ENCODE measurements around the gene KRT34. TPM values are rescaled to one million over a fixed set of nuclear protein-coding genes. Genes with fewer than 3 reads are reported as not detected.

The KRT34 gene
- total and polyA plus RNA-seq, 7 donors: not detected

GRCh38 chr17:41393826-41394225, 11.7 kb upstream of the KRT34 start:
- Histone ChIP-seq H3K4me1 (no peaks in the 10 kb centered on the region), H3K36me3 (no peaks in the 10 kb centered on the region), H3K27me3 (peaks cover 0 to 4% (median 0%) of the 10 kb centered on the region in 3 donors), H3K4me3 (no peak overlapping the region), H3K9me3 (no peaks in the 10 kb centered on the region), H3K27ac (no peak overlapping the region)
- intact Hi-C loops (cut with DNase I): no loop called here
- no peak for TF ChIP-seq POLR2A (IDR thresholded peaks at IDR 0.05)
- TF ChIP-seq CTCF (IDR thresholded peaks at IDR 0.05): no peak
- no peak for TF ChIP-seq EP300 (IDR thresholded peaks at IDR 0.05)
- no peak for TF ChIP-seq POLR2AphosphoS5 (IDR thresholded peaks at IDR 0.05)
- DNase-seq: no peak
- WGBS, 2 donors: 90 to 91% methylated on average over 10 of the region's 10 CpGs

- Histone ChIP-seq H3K4me1 (no peaks in the 10 kb centered on the region), H3K27me3 (peaks cover 0 to under 1% (median 0%) of the 10 kb centered on the region in 3 donors), H3K36me3 (no peaks in the 10 kb centered on the region), H3K4me3 (no peak overlapping the region), H3K27ac (no peak overlapping the region), H3K9me3 (no peaks in the 10 kb centered on the region)
- TF ChIP-seq EP300 (IDR thresholded peaks at IDR 0.05): no peak
- TF ChIP-seq POLR2A (IDR thresholded peaks at IDR 0.05): no peak
- TF ChIP-seq POLR2AphosphoS5 (IDR thresholded peaks at IDR 0.05): no peak
- TF ChIP-seq CTCF (IDR thresholded peaks at IDR 0.05): no peak
- 70 to 75% methylated on average over 5 of the region's 5 CpGs for WGBS, 2 donors
- intact Hi-C loops (cut with DNase I): no loop called here
- no peak for DNase-seq
Measured at GRCh38 chr17:41393294-41393693, 11.2 kb upstream of the KRT34 start.

- no peak for DNase-seq
- TF ChIP-seq CTCF (IDR thresholded peaks at IDR 0.05) (no peak), POLR2A (IDR thresholded peaks at IDR 0.05) (no peak), EP300 (IDR thresholded peaks at IDR 0.05) (no peak)
- WGBS, 2 donors: 95 to 98% methylated on average over 1 of the region's 1 CpG
- H3K27ac ChIP-seq: no peak overlapping the region
- H3K4me3 ChIP-seq: no peak overlapping the region
- intact Hi-C loops (cut with DNase I): no loop called here
- no peaks in the 10 kb centered on the region for H3K9me3 ChIP-seq
- no peaks in the 10 kb centered on the region for H3K4me1 ChIP-seq
- no peaks in the 10 kb centered on the region for H3K27me3 ChIP-seq
- no peaks in the 10 kb centered on the region for H3K36me3 ChIP-seq
Measured at GRCh38 chr17:41392278-41392677, 10.2 kb upstream of the KRT34 start.

GRCh38 chr17:41391535-41391934, 9.4 kb upstream of the KRT34 start:
- DNase-seq: no peak
- H3K9me3 ChIP-seq: peaks cover 0 to 5% (median 2%) of the 10 kb centered on the region in 4 donors
- H3K27ac ChIP-seq: no peak overlapping the region
- intact Hi-C loops (cut with DNase I): no loop called here
- H3K4me3 ChIP-seq: no peak overlapping the region
- WGBS, 2 donors: 52 to 67% methylated on average over 2 of the region's 2 CpGs
- H3K36me3 ChIP-seq: no peaks in the 10 kb centered on the region
- H3K27me3 ChIP-seq: no peaks in the 10 kb centered on the region
- TF ChIP-seq EP300 (IDR thresholded peaks at IDR 0.05): no peak
- TF ChIP-seq POLR2AphosphoS5 (IDR thresholded peaks at IDR 0.05): no peak
- no peak for TF ChIP-seq POLR2A (IDR thresholded peaks at IDR 0.05)
- no peak for TF ChIP-seq CTCF (IDR thresholded peaks at IDR 0.05)
- H3K4me1 ChIP-seq: no peaks in the 10 kb centered on the region

- DNase-seq: no peak
- 51 to 58% methylated on average over 7 of the region's 7 CpGs for WGBS, 2 donors
- peaks cover 0 to 6% (median 2%) of the 10 kb centered on the region in 4 donors for H3K9me3 ChIP-seq
- no peak overlapping the region for H3K27ac ChIP-seq
- intact Hi-C loops (cut with DNase I): no loop called here
- no peaks in the 10 kb centered on the region for H3K4me1 ChIP-seq
- no peak for TF ChIP-seq POLR2AphosphoS5 (IDR thresholded peaks at IDR 0.05)
- TF ChIP-seq POLR2A (IDR thresholded peaks at IDR 0.05): no peak
- no peak for TF ChIP-seq EP300 (IDR thresholded peaks at IDR 0.05)
- TF ChIP-seq CTCF (IDR thresholded peaks at IDR 0.05): no peak
- H3K4me3 ChIP-seq: no peak overlapping the region
- H3K27me3 ChIP-seq: no peaks in the 10 kb centered on the region
- H3K36me3 ChIP-seq: no peaks in the 10 kb centered on the region
Measured at GRCh38 chr17:41390411-41390938, 8.4 kb upstream of the KRT34 start.
